NT2/D1 (cell line): ENCODE results near the gene NFRKB.
A peak's percentile ranks its signal among the peaks of the same experiment; 100 is the strongest.

ENCODE experiments used
- DNase-seq: peaks from one replicate; pipeline ENCODE4 v3.0.0-alpha.2; 2011; ENCODE audit warnings: low read depth, low spot score
- H3K27me3 ChIP-seq: 2 replicates; pipeline ENCODE4 v1.6.0; 2011; ENCODE audit warnings: mild to moderate bottlenecking; ENCODE audit not compliant: insufficient read length, insufficient read depth
- H3K36me3 ChIP-seq: 2 replicates; pipeline ENCODE4 v1.6.1; 2011; ENCODE audit warnings: mild to moderate bottlenecking, low read length, mixed read lengths; ENCODE audit not compliant: insufficient read depth, insufficient read length
- H3K4me1 ChIP-seq: 2 replicates; pipeline ENCODE4 v1.5.1; 2011; ENCODE audit not compliant: insufficient read depth, insufficient read length
- H3K4me3 ChIP-seq: 2 replicates; pipeline ENCODE4 v1.5.1; 2011; ENCODE audit warnings: low read depth; ENCODE audit not compliant: insufficient read length
- H3K9ac ChIP-seq: 2 replicates; pipeline ENCODE4 v1.6.0; 2011; ENCODE audit warnings: low read depth; ENCODE audit not compliant: insufficient read length
- H3K9me3 ChIP-seq: 2 replicates; pipeline ENCODE4 v1.5.1; 2011; ENCODE audit warnings: mild to moderate bottlenecking, low read length; ENCODE audit not compliant: insufficient read depth
- SUZ12 ChIP-seq: IDR thresholded peaks from 2 replicates; pipeline ENCODE4 v1.6.1; 2011; ENCODE audit not compliant: insufficient read length, insufficient read depth; ENCODE audit errors: extremely low read depth
- YY1 ChIP-seq: IDR thresholded peaks from 2 replicates; pipeline ENCODE4 v1.6.1; 2011; ENCODE audit not compliant: insufficient read length, insufficient read depth
- ZNF274 ChIP-seq: IDR thresholded peaks from 2 replicates; pipeline ENCODE4 v1.6.1; 2011; ENCODE audit warnings: mild to moderate bottlenecking, low read depth, low read length

NFRKB gene

GRCh38 chr11:129865701-129866100 lies 29.7 kb downstream of the NFRKB start:
- Histone ChIP-seq H3K27me3 (no peaks in the 10 kb centered on the region), H3K36me3 (peaks cover 84% of the 10 kb centered on the region), H3K4me3 (no peak overlapping the region), H3K9ac (no peak overlapping the region), H3K4me1 (peaks cover 3% of the 10 kb centered on the region), H3K9me3 (no peaks in the 10 kb centered on the region)
- no peak for DNase-seq
- no peak for TF ChIP-seq ZNF274
- TF ChIP-seq SUZ12: no peak
- TF ChIP-seq YY1: no peak

- DNase-seq: no peak
- no peak overlapping the region for H3K9ac ChIP-seq
- H3K9me3 ChIP-seq: no peaks in the 10 kb centered on the region
- no peaks in the 10 kb centered on the region for H3K27me3 ChIP-seq
- peaks cover 84% of the 10 kb centered on the region for H3K36me3 ChIP-seq
- TF ChIP-seq SUZ12: no peak
- peaks cover 3% of the 10 kb centered on the region for H3K4me1 ChIP-seq
- H3K4me3 ChIP-seq: no peak overlapping the region
Measured at GRCh38 chr11:129864811-129865210, 30.6 kb downstream of the NFRKB start.

GRCh38 chr11:129861702-129862522 lies 33.5 kb downstream of the NFRKB start:
- H3K9me3 ChIP-seq: no peaks in the 10 kb centered on the region
- peaks cover 3% of the 10 kb centered on the region for H3K4me1 ChIP-seq
- TF ChIP-seq YY1 (no peak), ZNF274 (no peak), SUZ12 (no peak)
- H3K4me3 ChIP-seq: no peak overlapping the region
- H3K9ac ChIP-seq: no peak overlapping the region
- no peaks in the 10 kb centered on the region for H3K27me3 ChIP-seq
- DNase-seq: peak; percentile 68
- peaks cover 80% of the 10 kb centered on the region for H3K36me3 ChIP-seq

- no peak for TF ChIP-seq ZNF274
- no peak for TF ChIP-seq SUZ12
- no peak for TF ChIP-seq YY1
- Histone ChIP-seq H3K9me3 (no peaks in the 10 kb centered on the region), H3K4me1 (no peaks in the 10 kb centered on the region), H3K9ac (no peak overlapping the region), H3K27me3 (no peaks in the 10 kb centered on the region), H3K36me3 (peaks cover 36% of the 10 kb centered on the region), H3K4me3 (no peak overlapping the region)
- DNase-seq: no peak
Measured at GRCh38 chr11:129856036-129856435, 39.3 kb downstream of the NFRKB start.

- Histone ChIP-seq H3K9ac (no peak overlapping the region), H3K4me1 (no peaks in the 10 kb centered on the region), H3K4me3 (no peak overlapping the region), H3K9me3 (no peaks in the 10 kb centered on the region), H3K27me3 (no peaks in the 10 kb centered on the region), H3K36me3 (peaks cover 26% of the 10 kb centered on the region)
- TF ChIP-seq YY1: no peak
- no peak for TF ChIP-seq ZNF274
- no peak for TF ChIP-seq SUZ12
- no peak for DNase-seq
Measured at GRCh38 chr11:129855086-129855485, 40.3 kb downstream of the NFRKB start.

GRCh38 chr11:129854232-129854805 lies 41.1 kb downstream of the NFRKB start:
- no peaks in the 10 kb centered on the region for H3K4me1 ChIP-seq
- TF ChIP-seq ZNF274 (no peak), YY1 (no peak), SUZ12 (no peak)

GRCh38 chr11:129853518-129854231 lies 41.7 kb downstream of the NFRKB start:
- Histone ChIP-seq H3K4me1 (no peaks in the 10 kb centered on the region), H3K4me3 (no peak overlapping the region), H3K27me3 (no peaks in the 10 kb centered on the region), H3K9ac (no peak overlapping the region), H3K36me3 (peaks cover 16% of the 10 kb centered on the region), H3K9me3 (no peaks in the 10 kb centered on the region)
- TF ChIP-seq YY1 (no peak), ZNF274 (no peak), SUZ12 (no peak)
- no peak for DNase-seq

More at GRCh38 chr11:129854232-129854805, 41.1 kb downstream of the NFRKB start:
- DNase-seq: no peak
- no peaks in the 10 kb centered on the region for H3K9me3 ChIP-seq
- H3K9ac ChIP-seq: no peak overlapping the region
- no peak overlapping the region for H3K4me3 ChIP-seq
- H3K27me3 ChIP-seq: no peaks in the 10 kb centered on the region
- H3K36me3 ChIP-seq: peaks cover 22% of the 10 kb centered on the region
